Keratinocyte (primary cell): ENCODE results near the gene ATP5MC2. TPM values are rescaled to one million over a fixed set of nuclear protein-coding genes. Genes with fewer than 3 reads are reported as not detected.

ENCODE experiments used
- DNase-seq: peaks from one replicate; pipeline ENCODE4 v3.0.0-alpha.2; 2011; ENCODE audit warnings: low read depth, missing footprints, low spot score
- FAIRE-seq: peaks from 2 replicates; lab custom pipeline; 2011; peaks lifted over from hg19 to GRCh38; lab: Jason Lieb, UNC
- H2AFZ ChIP-seq: 2 replicates; pipeline ENCODE4 v1.6.0; 2012; ENCODE audit warnings: low read length, control low read depth, inconsistent platforms; ENCODE audit not compliant: control insufficient read depth
- H3K27ac ChIP-seq: 2 replicates; pipeline ENCODE4 v1.5.1; 2011; ENCODE audit warnings: low read length; ENCODE audit not compliant: control insufficient read depth, insufficient read depth
- H3K27me3 ChIP-seq: 3 replicates; pipeline ENCODE4 v1.6.0; 2011; ENCODE audit warnings: low read length; ENCODE audit not compliant: control insufficient read depth, insufficient read depth; ENCODE audit errors: extremely low read depth
- H3K36me3 ChIP-seq, 2 experiments: 2 replicates in 1 of 2; 3 replicates in 1 of 2; pipeline ENCODE4 v1.5.1; 2011; ENCODE audit warnings: low read length in 2 of 2, mild to moderate bottlenecking in 1 of 2; ENCODE audit not compliant: control insufficient read depth in 2 of 2, insufficient read depth in 2 of 2; ENCODE audit errors: extremely low read depth in 1 of 2
- H3K4me1 ChIP-seq: 3 replicates; pipeline ENCODE4 v1.5.1; 2011; ENCODE audit warnings: low read length; ENCODE audit not compliant: control insufficient read depth, insufficient read depth; ENCODE audit errors: extremely low read depth
- H3K4me2 ChIP-seq: 3 replicates; pipeline ENCODE4 v1.6.0; 2011; ENCODE audit warnings: low read depth, low read length; ENCODE audit not compliant: control insufficient read depth, insufficient read depth; ENCODE audit errors: extremely low read depth
- H3K4me3 ChIP-seq, 3 experiments: fragments of 200-600 bp in 1 of 3; sonication (generic) in 1 of 3; 2 replicates in 2 of 3; 3 replicates in 1 of 3; pipeline ENCODE4 v1.5.1; 2011 to 2016; ENCODE audit warnings: low read length in 3 of 3, mild to moderate bottlenecking in 3 of 3, control low read depth in 2 of 3, inconsistent platforms in 1 of 3, low read depth in 1 of 3, mixed read lengths in 1 of 3, mixed run types in 1 of 3, moderate library complexity in 1 of 3; ENCODE audit not compliant: control insufficient read depth in 2 of 3, insufficient read depth in 2 of 3; ENCODE audit errors: extremely low read depth in 1 of 3
- H3K79me2 ChIP-seq: 2 replicates; pipeline ENCODE4 v1.6.0; 2012; ENCODE audit warnings: low read length; ENCODE audit not compliant: control insufficient read depth, insufficient read depth
- H3K9ac ChIP-seq: 3 replicates; pipeline ENCODE4 v1.6.0; 2011; ENCODE audit warnings: low read length; ENCODE audit not compliant: control insufficient read depth, insufficient read depth; ENCODE audit errors: extremely low read depth
- H3K9me1 ChIP-seq: 3 replicates; pipeline ENCODE4 v1.6.0; 2011; ENCODE audit warnings: low read length; ENCODE audit not compliant: control insufficient read depth, insufficient read depth; ENCODE audit errors: extremely low read depth
- H3K9me3 ChIP-seq: 2 replicates; pipeline ENCODE4 v1.5.1; 2012; ENCODE audit warnings: low read depth, low read length; ENCODE audit not compliant: control insufficient read depth
- H4K20me1 ChIP-seq: 3 replicates; pipeline ENCODE4 v1.6.0; 2011; ENCODE audit warnings: low read length; ENCODE audit not compliant: control insufficient read depth, insufficient read depth; ENCODE audit errors: extremely low read depth
- CTCF ChIP-seq, 3 experiments: IDR thresholded peaks in 1 of 3; conservative IDR thresholded peaks in 1 of 3; optimal IDR thresholded peaks in 1 of 3; 2 replicates in 2 of 3; 3 replicates in 1 of 3; pipeline versions ENCODE3 to v1.5.1; 2011; ENCODE audit warnings: low read length in 3 of 3, mild to moderate bottlenecking in 3 of 3, moderate library complexity in 2 of 3, control low read depth in 1 of 3, inconsistent platforms in 1 of 3; ENCODE audit not compliant: insufficient read depth in 2 of 3; ENCODE audit errors: extremely low read depth in 1 of 3
- EZH2 ChIP-seq: IDR thresholded peaks from one replicate; pipeline ENCODE4 v1.6.1; 2012; ENCODE audit warnings: inconsistent platforms, mild to moderate bottlenecking, low read length, moderate library complexity
- dilution Hi-C: fragments of 300-500 bp; cut with MboI; formaldehyde crosslinking; loops from one replicate; pipeline ENCODE4 v1.7.0; 2020; ENCODE audit warnings: low sequenced_read_pairs; ENCODE audit not compliant: extremely low pct_ligation_motif_present
- polyA plus RNA-seq, 5 experiments: library from polyadenylated mRNA; depleted of rRNA in 3 of 5; stranded (reverse) in 3 of 5; stranded (forward) in 1 of 5; unstranded in 1 of 5; fragments of >200 nt; gene quantifications; 1 replicate in 1 of 5; 2 replicates in 3 of 5; 3 replicates in 1 of 5; pipeline versions ENCODE4 v1.2.1 to v1.2.3, GENCODE V29; 2011 to 2012; ENCODE audit warnings: missing spikeins in 2 of 5, low read depth in 1 of 5, low replicate concordance in 1 of 5

The ATP5MC2 gene
- polyA plus RNA-seq, 1 donor (not counting 4 experiments of a cell fraction or from before 2014, with no cell fraction given): 138 TPM

- peak overlapping the region in 1 of 3 experiments; percentile 25 for H3K4me3 ChIP-seq
- FAIRE-seq: peak; percentile 48
- H3K4me2 ChIP-seq: peak overlapping the region; percentile 58
- H3K9me1 ChIP-seq: no peaks in the 10 kb centered on the region
- H3K27me3 ChIP-seq: no peaks in the 10 kb centered on the region
- H3K36me3 ChIP-seq: peaks cover 0 to 4% of the 10 kb centered on the region in 2 experiments
- DNase-seq: no peak
- H3K9me3 ChIP-seq: no peaks in the 10 kb centered on the region
- H3K4me1 ChIP-seq: peaks cover 8% of the 10 kb centered on the region
- H4K20me1 ChIP-seq: no peaks in the 10 kb centered on the region
- dilution Hi-C loops: no loop called here
- H3K27ac ChIP-seq: peak overlapping the region; percentile 47
- peak overlapping the region; percentile 44 for H3K9ac ChIP-seq
- H2AFZ ChIP-seq: peak overlapping the region; percentile 51
- TF ChIP-seq EZH2: no peak
- TF ChIP-seq CTCF (optimal IDR thresholded peaks at IDR 0.05 in 1 of 3, IDR thresholded peaks at IDR 0.05 in 1 of 3, conservative IDR thresholded peaks at IDR 0.05 in 1 of 3; ENCODE audit: extremely low read depth in 1 of 3, insufficient read depth in 2 of 3, low read length in 3 of 3): no peak
- H3K79me2 ChIP-seq: no peaks in the 10 kb centered on the region
Observed at GRCh38 chr12:53659011-53659551, 16.8 kb downstream of the ATP5MC2 start.

DNA sequence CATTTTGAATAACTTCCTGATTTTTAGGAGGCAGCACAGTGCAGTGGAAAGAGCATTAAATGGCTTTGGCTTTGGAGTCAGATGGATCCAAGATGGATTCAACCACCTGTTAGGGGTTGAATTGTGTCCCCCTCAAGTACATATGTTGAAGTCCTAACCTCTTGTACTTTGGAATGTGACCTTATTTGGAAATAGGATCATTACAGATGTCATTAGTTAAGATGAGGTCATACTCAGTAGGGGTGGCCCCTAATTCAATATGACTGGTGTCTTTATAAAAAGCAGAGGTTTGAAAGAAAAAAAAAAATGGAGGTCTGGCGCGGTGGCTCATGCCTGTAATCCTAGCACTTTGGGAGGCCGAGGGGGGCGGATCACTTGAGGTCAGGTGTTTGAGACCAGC is 18.8 kb downstream of the ATP5MC2 start:
- H3K36me3 ChIP-seq: no peaks in the 10 kb centered on the region
- no peak overlapping the region for H3K9ac ChIP-seq
- FAIRE-seq: no peak
- no peak for DNase-seq
- H3K4me1 ChIP-seq: peaks cover 8% of the 10 kb centered on the region
- dilution Hi-C loops: no loop called here
- no peak overlapping the region for H2AFZ ChIP-seq
- no peak overlapping the region for H3K4me2 ChIP-seq
- no peak overlapping the region for H3K4me3 ChIP-seq
- no peaks in the 10 kb centered on the region for H3K9me1 ChIP-seq
- no peaks in the 10 kb centered on the region for H4K20me1 ChIP-seq
- H3K9me3 ChIP-seq: no peaks in the 10 kb centered on the region
- TF ChIP-seq EZH2 (no peak), CTCF (optimal IDR thresholded peaks at IDR 0.05 in 1 of 3, IDR thresholded peaks at IDR 0.05 in 1 of 3, conservative IDR thresholded peaks at IDR 0.05 in 1 of 3; ENCODE audit: extremely low read depth in 1 of 3, insufficient read depth in 2 of 3, low read length in 3 of 3) (no peak)
- H3K79me2 ChIP-seq: no peaks in the 10 kb centered on the region
- no peaks in the 10 kb centered on the region for H3K27me3 ChIP-seq
- H3K27ac ChIP-seq: no peak overlapping the region
